HG02678 (cell line): ENCODE data around the gene SETDB1.
A peak's percentile ranks its signal among the peaks of the same experiment; 100 is the strongest.
"Not testable (repeated sequence)": the region's sequence is repeated elsewhere in the genome, so short reads cannot be mapped to it uniquely, and the experiment has no call there.

Experiments
- ATAC-seq: cut with Tn5 transposase; IDR thresholded peaks from one replicate; pipeline ENCODE4 v1.9.1; 2021; ENCODE audit warnings: mild to moderate bottlenecking, moderate library complexity; ENCODE audit not compliant: unreplicated experiment

Gene SETDB1

GRCh38 chr1:150928775-150929174 lies 2.6 kb downstream of the SETDB1 start:
- not testable (repeated sequence) for ATAC-seq

- ATAC-seq = no peak
Measured at GRCh38 chr1:150931773-150932172, 5.6 kb downstream of the SETDB1 start.

GRCh38 chr1:150944856-150945255 lies 18.7 kb downstream of the SETDB1 start:
- no peak for ATAC-seq

- ATAC-seq = no peak
Measured at GRCh38 chr1:150954708-150955107, 28.5 kb downstream of the SETDB1 start.

- no peak for ATAC-seq
Measured at GRCh38 chr1:150955280-150955679, 29.1 kb downstream of the SETDB1 start.

- no peak for ATAC-seq
Measured at GRCh38 chr1:150957666-150958065, 31.5 kb downstream of the SETDB1 start.

GRCh38 chr1:150960646-150961045 lies 34.5 kb downstream of the SETDB1 start:
- ATAC-seq = no peak

GRCh38 chr1:150961756-150962155 lies 35.6 kb downstream of the SETDB1 start:
- no peak for ATAC-seq

GRCh38 chr1:150963321-150964163 lies 37.4 kb downstream of the SETDB1 start:
- ATAC-seq = no peak

GRCh38 chr1:150964164-150964489 lies 38.0 kb downstream of the SETDB1 start:
- ATAC-seq = no peak

- no peak for ATAC-seq
Measured at GRCh38 chr1:150965605-150966004, 39.4 kb downstream of the SETDB1 start.

GRCh38 chr1:150966011-150966410 lies 39.8 kb downstream of the SETDB1 start:
- no peak for ATAC-seq

GRCh38 chr1:150967936-150968335 lies 41.8 kb downstream of the SETDB1 start:
- no peak for ATAC-seq

GRCh38 chr1:150968491-150968890 lies 42.3 kb downstream of the SETDB1 start:
- ATAC-seq = no peak

GRCh38 chr1:150969626-150970025 lies 43.5 kb downstream of the SETDB1 start:
- ATAC-seq = no peak

- ATAC-seq = no peak
Measured at GRCh38 chr1:150970808-150971582, 44.8 kb downstream of the SETDB1 start.

GRCh38 chr1:150971583-150972416 lies 45.6 kb downstream of the SETDB1 start:
- no peak for ATAC-seq

GRCh38 chr1:150972417-150972940 lies 46.3 kb downstream of the SETDB1 start:
- no peak for ATAC-seq

- ATAC-seq = no peak
Measured at GRCh38 chr1:150973258-150973835, 47.2 kb downstream of the SETDB1 start.

- peak; percentile 48 for ATAC-seq
Measured at GRCh38 chr1:150973836-150974579, 47.8 kb downstream of the SETDB1 start.
